OCI-LY7 (cell line): Measurements from ENCODE around the gene SFT2D3.

Experiments used
- EZH2phosphoT487 ChIP-seq: fragments of 200-600 bp; sonication (generic); IDR thresholded peaks from 2 replicates; pipeline ENCODE4 v1.6.1; 2018; ENCODE audit warnings: low read depth, borderline replicate concordance, mild to moderate bottlenecking, mixed run types, antibody characterized with exemption, low read length, moderate library complexity, mixed read lengths
- TF ChIP-seq, protein P1 (sequence below): fragments of 200-600 bp; sonication (generic); conservative IDR thresholded peaks from 2 replicates; pipeline ENCODE4 v1.5.1; 2014; ENCODE audit warnings: mild to moderate bottlenecking, antibody characterized with exemption, low read length, moderate library complexity, mixed read lengths

DNA sequence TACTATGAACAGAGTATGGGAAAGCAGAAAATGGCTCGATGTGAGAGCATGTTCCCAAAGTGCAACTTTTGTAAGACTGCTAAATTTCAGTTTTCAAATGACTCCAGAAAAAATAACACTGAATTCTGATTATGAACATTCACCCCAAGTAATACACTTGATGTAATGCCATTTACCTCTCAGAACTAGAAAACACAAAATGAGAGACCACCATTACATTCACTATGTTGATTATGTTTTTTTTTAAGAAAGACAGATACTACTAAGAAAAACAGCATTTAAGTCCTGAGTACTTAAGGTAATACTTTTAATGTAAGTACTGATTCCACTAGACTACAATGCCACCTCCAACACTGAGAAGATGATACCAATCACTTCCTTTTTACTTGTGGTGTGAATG is 38.5 kb downstream of the SFT2D3 start:
- TF ChIP-seq, protein P1, sequence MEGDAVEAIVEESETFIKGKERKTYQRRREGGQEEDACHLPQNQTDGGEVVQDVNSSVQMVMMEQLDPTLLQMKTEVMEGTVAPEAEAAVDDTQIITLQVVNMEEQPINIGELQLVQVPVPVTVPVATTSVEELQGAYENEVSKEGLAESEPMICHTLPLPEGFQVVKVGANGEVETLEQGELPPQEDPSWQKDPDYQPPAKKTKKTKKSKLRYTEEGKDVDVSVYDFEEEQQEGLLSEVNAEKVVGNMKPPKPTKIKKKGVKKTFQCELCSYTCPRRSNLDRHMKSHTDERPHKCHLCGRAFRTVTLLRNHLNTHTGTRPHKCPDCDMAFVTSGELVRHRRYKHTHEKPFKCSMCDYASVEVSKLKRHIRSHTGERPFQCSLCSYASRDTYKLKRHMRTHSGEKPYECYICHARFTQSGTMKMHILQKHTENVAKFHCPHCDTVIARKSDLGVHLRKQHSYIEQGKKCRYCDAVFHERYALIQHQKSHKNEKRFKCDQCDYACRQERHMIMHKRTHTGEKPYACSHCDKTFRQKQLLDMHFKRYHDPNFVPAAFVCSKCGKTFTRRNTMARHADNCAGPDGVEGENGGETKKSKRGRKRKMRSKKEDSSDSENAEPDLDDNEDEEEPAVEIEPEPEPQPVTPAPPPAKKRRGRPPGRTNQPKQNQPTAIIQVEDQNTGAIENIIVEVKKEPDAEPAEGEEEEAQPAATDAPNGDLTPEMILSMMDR: no peak
- TF ChIP-seq EZH2phosphoT487: no peak
